Mesenchymal stem cell (in vitro differentiated cells and primary cell): ENCODE data around the gene ADAP1.

Source experiments
- DNase-seq: peaks from one replicate; pipeline ENCODE4 v3.0.0-alpha.2; 2013
- H2AFZ ChIP-seq: one replicate; pipeline ENCODE4 v1.6.1; 2013; ENCODE audit warnings: low read depth, mild to moderate bottlenecking, control low read depth, inconsistent platforms, low read length, moderate library complexity
- H2AK5ac ChIP-seq: 2 replicates; pipeline ENCODE4 v1.6.1; 2013; ENCODE audit warnings: low read length, moderate library complexity, mild to moderate bottlenecking, inconsistent platforms; ENCODE audit not compliant: severe bottlenecking
- H2BK120ac ChIP-seq: one replicate; pipeline ENCODE4 v1.6.1; 2013; ENCODE audit warnings: low read depth, mild to moderate bottlenecking, inconsistent platforms, low read length, moderate library complexity
- H2BK12ac ChIP-seq, 2 experiments: one replicate each; pipeline ENCODE4 v1.6.1; 2013; ENCODE audit warnings: inconsistent platforms in 2 of 2, low read length in 2 of 2, mild to moderate bottlenecking in 2 of 2, moderate library complexity in 2 of 2, control low read depth in 1 of 2
- H2BK15ac ChIP-seq: one replicate; pipeline ENCODE4 v1.6.1; 2013; ENCODE audit warnings: mild to moderate bottlenecking, low read depth, inconsistent platforms; ENCODE audit not compliant: poor library complexity, severe bottlenecking
- H2BK5ac ChIP-seq: 2 replicates; pipeline ENCODE4 v1.6.1; 2013; ENCODE audit warnings: low read depth, mild to moderate bottlenecking, low read length, control low read depth, inconsistent platforms; ENCODE audit not compliant: poor library complexity, severe bottlenecking
- H3K14ac ChIP-seq, 2 experiments: one replicate each; pipeline ENCODE4 v1.6.1; 2013; ENCODE audit warnings: inconsistent platforms in 2 of 2, low read length in 2 of 2, control low read depth in 1 of 2, mild to moderate bottlenecking in 1 of 2, moderate library complexity in 1 of 2
- H3K18ac ChIP-seq, 2 experiments: one replicate each; pipeline ENCODE4 v1.6.1; 2013; ENCODE audit warnings: inconsistent platforms in 2 of 2, low read length in 2 of 2, control low read depth in 1 of 2, low read depth in 1 of 2, mild to moderate bottlenecking in 1 of 2
- H3K23ac ChIP-seq, 2 experiments: one replicate each; pipeline ENCODE4 v1.6.1; 2013; ENCODE audit warnings: inconsistent platforms in 2 of 2, low read length in 2 of 2, mild to moderate bottlenecking in 2 of 2, moderate library complexity in 2 of 2, control low read depth in 1 of 2
- H3K27ac ChIP-seq: 2 replicates; pipeline ENCODE4 v1.5.1; 2013; ENCODE audit warnings: mild to moderate bottlenecking, moderate library complexity, low read length, control low read depth, inconsistent platforms; ENCODE audit not compliant: poor library complexity, severe bottlenecking
- H3K27me3 ChIP-seq, 2 experiments: 2 replicates each; pipeline versions ENCODE4 v1.6.1 to v1.7.0; 2013; ENCODE audit warnings: low read length in 2 of 2, mild to moderate bottlenecking in 2 of 2, moderate library complexity in 2 of 2, control low read depth in 1 of 2, inconsistent platforms in 1 of 2; ENCODE audit not compliant: control insufficient read depth in 1 of 2, insufficient read depth in 1 of 2
- H3K36me3 ChIP-seq, 2 experiments: 2 replicates each; pipeline versions ENCODE4 v1.6.1 to v1.7.0; 2013; ENCODE audit warnings: low read length in 2 of 2, control low read depth in 1 of 2, inconsistent platforms in 1 of 2, low read depth in 1 of 2, mild to moderate bottlenecking in 1 of 2; ENCODE audit not compliant: insufficient read depth in 2 of 2, control insufficient read depth in 1 of 2
- H3K4ac ChIP-seq, 2 experiments: one replicate each; pipeline ENCODE4 v1.6.1; 2013; ENCODE audit warnings: inconsistent platforms in 2 of 2, low read length in 2 of 2, mild to moderate bottlenecking in 2 of 2, moderate library complexity in 2 of 2, control low read depth in 1 of 2, low read depth in 1 of 2
- H3K4me1 ChIP-seq: 2 replicates; pipeline ENCODE4 v1.6.1; 2013; ENCODE audit warnings: low read depth, low read length, control low read depth; ENCODE audit not compliant: control insufficient read depth, insufficient read depth
- H3K4me2 ChIP-seq: 2 replicates; pipeline ENCODE4 v1.6.1; 2013; ENCODE audit warnings: low read length, mild to moderate bottlenecking, inconsistent platforms; ENCODE audit not compliant: poor library complexity, severe bottlenecking
- H3K4me3 ChIP-seq, 2 experiments: 2 replicates each; pipeline versions ENCODE4 v1.5.1 to v1.7.0; 2013; ENCODE audit warnings: low read length in 2 of 2, mild to moderate bottlenecking in 2 of 2, control low read depth in 1 of 2, low read depth in 1 of 2; ENCODE audit not compliant: insufficient read depth in 1 of 2
- H3K79me1 ChIP-seq: replicated peaks from 2 replicates; pipeline ENCODE4 v1.6.1; 2013; ENCODE audit warnings: mild to moderate bottlenecking, control low read depth, low read length, inconsistent platforms; ENCODE audit not compliant: poor library complexity, severe bottlenecking
- H3K9ac ChIP-seq: 2 replicates; pipeline ENCODE4 v1.7.0; 2013; ENCODE audit warnings: mild to moderate bottlenecking, low read length, moderate library complexity
- H3K9me3 ChIP-seq: 2 replicates; pipeline ENCODE4 v1.7.0; 2013; ENCODE audit warnings: mild to moderate bottlenecking, low read length; ENCODE audit not compliant: control insufficient read depth
- H4K8ac ChIP-seq: one replicate; pipeline ENCODE4 v1.6.1; 2013; ENCODE audit warnings: inconsistent platforms, mild to moderate bottlenecking, low read length, moderate library complexity
- H4K91ac ChIP-seq: one replicate; pipeline ENCODE4 v1.6.1; 2013; ENCODE audit warnings: mild to moderate bottlenecking, low read length, inconsistent platforms
- WGBS: methylation state at CpG from one replicate; pipeline ENCODE4 v1.1.7; 2013; ENCODE audit warnings: mixed read lengths; 5-methylcytosine and 5-hydroxymethylcytosine counted together

ADAP1 gene

DNA sequence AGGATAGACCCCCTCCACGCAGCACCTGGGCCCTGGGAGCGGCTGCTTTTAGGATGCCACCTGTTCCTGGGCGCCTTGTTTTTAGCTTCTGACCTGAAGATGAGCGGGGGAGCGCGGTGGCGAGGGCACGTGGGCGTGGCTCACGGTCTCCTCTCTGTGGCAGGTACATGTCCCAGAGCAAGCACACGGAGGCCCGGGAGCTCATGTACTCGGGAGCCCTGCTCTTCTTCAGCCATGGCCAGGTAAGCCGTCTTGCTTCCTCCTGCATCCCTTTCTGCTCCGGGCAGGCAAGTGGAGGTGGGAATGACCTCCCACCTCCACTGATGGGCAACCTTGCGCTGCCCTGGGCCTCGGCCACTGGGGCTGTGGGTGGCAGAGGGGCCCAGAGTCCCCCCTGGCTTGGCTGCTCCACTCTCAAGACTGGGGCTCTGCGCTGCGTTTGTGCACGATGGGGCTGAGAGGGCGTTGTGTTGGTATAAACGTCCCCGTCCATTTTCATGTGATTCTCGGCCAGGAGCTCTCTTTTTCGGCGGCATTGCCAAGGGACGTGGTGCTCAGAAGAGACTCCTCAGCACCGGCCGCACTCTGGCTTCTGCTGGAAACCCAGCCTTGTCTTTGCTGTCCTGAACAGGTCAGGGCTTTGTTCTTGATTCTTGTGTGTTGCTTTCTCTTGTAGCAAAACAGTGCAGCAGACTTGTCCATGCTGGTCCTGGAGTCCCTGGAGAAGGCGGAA is 68.4 kb downstream of the ADAP1 start:
- Histone ChIP-seq H3K18ac (no peak overlapping the region), H3K4me2 (no peak overlapping the region), H3K4me3 (no peak overlapping the region), H4K91ac (no peak overlapping the region), H2AFZ (no peak overlapping the region), H3K79me1 (peaks cover 50% of the 10 kb centered on the region), H2BK5ac (no peak overlapping the region), H3K9me3 (no peaks in the 10 kb centered on the region), H3K14ac (no peak overlapping the region), H2AK5ac (no peak overlapping the region), H2BK12ac (no peak overlapping the region), H4K8ac (no peak overlapping the region), H3K27me3 (no peaks in the 10 kb centered on the region), H2BK120ac (no peak overlapping the region), H3K4ac (no peak overlapping the region), H3K27ac (no peak overlapping the region), H2BK15ac (no peak overlapping the region), H3K23ac (no peak overlapping the region), H3K36me3 (peaks cover 34 to 68% of the 10 kb centered on the region in 2 experiments), H3K4me1 (peaks cover 16% of the 10 kb centered on the region), H3K9ac (no peak overlapping the region)
- DNase-seq: no peak
- 93% methylated on average over 30 of the region's 30 CpGs for WGBS

DNA sequence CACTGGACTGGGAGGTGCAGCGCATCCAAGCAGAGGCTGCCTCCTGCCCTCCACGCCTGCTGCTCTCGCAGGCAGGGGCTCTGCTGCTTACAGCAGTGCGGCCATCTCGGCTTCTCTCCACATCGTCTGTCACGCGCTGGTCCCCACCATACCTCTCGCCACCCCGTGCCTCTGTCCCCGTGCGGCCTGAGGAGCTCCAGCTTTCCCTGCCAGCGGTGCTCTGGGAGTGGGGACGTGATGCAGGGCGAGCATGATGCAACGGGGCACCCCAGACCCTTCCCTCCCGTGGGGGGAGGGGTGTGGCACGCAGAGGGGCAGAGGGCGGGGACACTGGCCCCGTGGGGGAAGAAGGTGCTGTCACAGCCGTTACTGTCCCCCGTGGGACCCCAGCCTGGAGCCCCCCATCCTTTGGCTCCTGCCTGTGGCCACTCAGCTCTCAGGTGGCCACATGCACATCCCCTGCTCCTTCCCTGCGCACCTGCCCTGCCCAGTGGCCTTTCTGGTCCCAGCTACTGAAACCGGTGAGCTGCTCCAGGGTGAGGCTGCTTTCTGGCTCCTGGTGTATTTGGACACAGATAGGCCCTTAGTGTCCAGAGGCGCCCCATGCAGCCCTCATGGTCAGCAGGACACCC is 69.1 kb downstream of the ADAP1 start:
- Histone ChIP-seq H2BK5ac (no peak overlapping the region), H3K27me3 (no peaks in the 10 kb centered on the region), H2BK12ac (no peak overlapping the region)

DNA sequence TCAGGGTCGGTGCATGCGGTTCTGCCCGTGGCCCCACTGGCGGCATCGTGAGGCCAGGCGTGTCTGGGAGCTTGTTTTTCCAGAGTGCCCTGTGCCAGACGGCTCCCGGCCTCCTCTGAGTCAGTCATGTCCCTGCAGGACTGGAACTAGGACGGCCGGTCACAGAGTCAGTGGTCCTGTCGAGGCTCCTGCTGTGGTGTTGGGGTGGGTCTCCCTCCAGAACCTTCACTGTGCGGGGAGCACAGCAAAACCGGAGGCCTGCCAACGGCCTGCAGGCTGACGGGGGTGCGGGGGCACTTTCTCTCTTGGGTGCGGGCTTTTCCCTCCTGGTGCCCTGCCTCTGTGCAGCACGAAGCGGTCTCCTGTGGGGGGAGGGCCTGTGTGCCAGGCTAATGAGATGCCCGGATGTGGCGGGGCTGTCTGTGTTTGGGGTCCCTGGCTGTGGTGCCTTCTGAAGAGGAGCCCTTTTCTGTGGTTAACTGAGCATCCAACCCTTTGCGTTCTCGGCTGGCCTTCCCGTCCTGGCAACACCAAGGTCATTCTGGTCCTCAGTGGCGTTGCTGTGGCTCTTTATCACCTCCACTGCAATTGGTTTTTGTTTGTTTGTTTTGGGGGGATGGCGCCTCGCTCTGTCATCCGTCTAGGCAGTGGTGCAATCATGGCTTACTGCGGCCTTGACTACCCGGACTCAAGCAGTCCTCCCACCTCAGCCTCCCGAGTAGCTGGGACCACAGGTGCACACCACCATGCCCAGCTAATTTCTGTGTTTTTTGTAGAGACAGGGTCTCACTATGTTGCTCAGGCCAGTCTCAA is 70.1 kb downstream of the ADAP1 start:
- H2BK15ac ChIP-seq: no peak overlapping the region
- no peak overlapping the region for H3K18ac ChIP-seq
- 93% methylated on average over 29 of the region's 31 CpGs for WGBS
- no peak overlapping the region for H2AFZ ChIP-seq
- H3K23ac ChIP-seq: no peak overlapping the region
- H2BK12ac ChIP-seq: no peak overlapping the region
- no peak overlapping the region for H2AK5ac ChIP-seq
- no peaks in the 10 kb centered on the region for H3K27me3 ChIP-seq
- peaks cover 21% of the 10 kb centered on the region for H3K4me1 ChIP-seq
- no peak overlapping the region for H3K4me2 ChIP-seq
- H3K79me1 ChIP-seq: peaks cover 44% of the 10 kb centered on the region
- no peak overlapping the region for H3K27ac ChIP-seq
- no peak overlapping the region for H4K8ac ChIP-seq
- no peaks in the 10 kb centered on the region for H3K9me3 ChIP-seq
- H4K91ac ChIP-seq: no peak overlapping the region
- DNase-seq: no peak
- H3K36me3 ChIP-seq: peaks cover 29 to 57% of the 10 kb centered on the region in 2 experiments
- no peak overlapping the region for H3K14ac ChIP-seq
- no peak overlapping the region for H3K4me3 ChIP-seq
- no peak overlapping the region for H2BK5ac ChIP-seq
- no peak overlapping the region for H3K9ac ChIP-seq
- H2BK120ac ChIP-seq: no peak overlapping the region
- no peak overlapping the region for H3K4ac ChIP-seq

More for the DNA sequence above, 69.1 kb downstream of the ADAP1 start:
- peaks cover 47% of the 10 kb centered on the region for H3K79me1 ChIP-seq
- H3K9me3 ChIP-seq: no peaks in the 10 kb centered on the region
- no peak overlapping the region for H2AK5ac ChIP-seq
- peak overlapping the region in 1 of 2 experiments; percentile 23 for H3K23ac ChIP-seq
- H3K14ac ChIP-seq: no peak overlapping the region
- 95% methylated on average over 25 of the region's 25 CpGs for WGBS
- H2BK15ac ChIP-seq: no peak overlapping the region
- no peak for DNase-seq
- no peak overlapping the region for H4K8ac ChIP-seq
- no peak overlapping the region for H2BK120ac ChIP-seq
- no peak overlapping the region for H3K4ac ChIP-seq
- H3K9ac ChIP-seq: no peak overlapping the region
- no peak overlapping the region for H3K4me2 ChIP-seq
- no peak overlapping the region for H3K4me3 ChIP-seq
- no peak overlapping the region for H3K27ac ChIP-seq
- no peak overlapping the region for H4K91ac ChIP-seq
- no peak overlapping the region for H2AFZ ChIP-seq
- H3K36me3 ChIP-seq: peaks cover 29 to 61% of the 10 kb centered on the region in 2 experiments
- H3K4me1 ChIP-seq: peaks cover 20% of the 10 kb centered on the region
- H3K18ac ChIP-seq: no peak overlapping the region
